Fibroblast of the aortic adventitia (primary cell): ENCODE measurements around the gene ZZZ3. TPM values are rescaled to one million over a fixed set of nuclear protein-coding genes. Genes with fewer than 3 reads are reported as not detected.
A peak's percentile ranks its signal among the peaks of the same experiment; 100 is the strongest.
"Not testable (repeated sequence)": the region's sequence is repeated elsewhere in the genome, so short reads cannot be mapped to it uniquely, and the experiment has no call there.

Experiments used
- DNase-seq: peaks from one replicate; pipeline ENCODE4 v3.0.0-alpha.2; 2010; ENCODE audit warnings: low read depth
- H3K4me3 ChIP-seq: 2 replicates; pipeline ENCODE4 v1.5.1; 2011; ENCODE audit warnings: low read depth, mild to moderate bottlenecking, control low read depth, low read length, moderate library complexity
- total RNA-seq: library from RNA; depleted of rRNA; stranded (reverse); fragments of >200 nt; gene quantifications from 2 replicates; pipeline ENCODE4 v1.2.3, GENCODE V29; 2012; ENCODE audit warnings: low replicate concordance
- TF ChIP-seq, protein P1 (sequence below): IDR thresholded peaks from 2 replicates; pipeline ENCODE4 v1.5.1; 2011; ENCODE audit warnings: mild to moderate bottlenecking, low read length, control low read depth, inconsistent platforms; ENCODE audit not compliant: insufficient read depth

ZZZ3 gene
- total RNA-seq, 1 donor = 72.4 TPM

DNA sequence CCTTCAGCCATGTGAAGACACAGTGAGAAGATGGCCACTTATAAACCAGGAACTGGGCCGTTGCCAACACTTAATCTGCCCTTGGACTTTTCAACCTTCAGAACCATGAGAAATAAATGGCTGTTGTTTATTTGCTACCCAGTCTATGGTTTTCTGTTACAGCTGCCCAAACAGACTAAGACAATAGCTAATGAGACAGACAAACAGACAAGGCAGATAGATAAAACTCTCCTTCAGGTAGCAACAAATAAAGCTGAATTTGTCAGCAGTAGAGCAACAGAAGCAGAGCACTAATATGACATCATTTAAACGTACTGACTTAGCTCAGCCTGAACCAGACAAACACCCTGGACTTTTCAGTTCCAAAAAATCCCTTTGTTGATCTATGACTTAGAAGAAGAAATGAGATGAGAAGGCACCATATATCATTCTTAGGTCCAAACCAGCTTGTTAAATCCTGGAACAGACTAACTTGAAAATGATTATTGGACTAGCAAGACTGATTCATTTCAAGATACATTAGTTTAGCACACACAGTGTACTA lies 27.0 kb downstream of the ZZZ3 start:
- DNase-seq = no peak
- TF ChIP-seq, protein P1, sequence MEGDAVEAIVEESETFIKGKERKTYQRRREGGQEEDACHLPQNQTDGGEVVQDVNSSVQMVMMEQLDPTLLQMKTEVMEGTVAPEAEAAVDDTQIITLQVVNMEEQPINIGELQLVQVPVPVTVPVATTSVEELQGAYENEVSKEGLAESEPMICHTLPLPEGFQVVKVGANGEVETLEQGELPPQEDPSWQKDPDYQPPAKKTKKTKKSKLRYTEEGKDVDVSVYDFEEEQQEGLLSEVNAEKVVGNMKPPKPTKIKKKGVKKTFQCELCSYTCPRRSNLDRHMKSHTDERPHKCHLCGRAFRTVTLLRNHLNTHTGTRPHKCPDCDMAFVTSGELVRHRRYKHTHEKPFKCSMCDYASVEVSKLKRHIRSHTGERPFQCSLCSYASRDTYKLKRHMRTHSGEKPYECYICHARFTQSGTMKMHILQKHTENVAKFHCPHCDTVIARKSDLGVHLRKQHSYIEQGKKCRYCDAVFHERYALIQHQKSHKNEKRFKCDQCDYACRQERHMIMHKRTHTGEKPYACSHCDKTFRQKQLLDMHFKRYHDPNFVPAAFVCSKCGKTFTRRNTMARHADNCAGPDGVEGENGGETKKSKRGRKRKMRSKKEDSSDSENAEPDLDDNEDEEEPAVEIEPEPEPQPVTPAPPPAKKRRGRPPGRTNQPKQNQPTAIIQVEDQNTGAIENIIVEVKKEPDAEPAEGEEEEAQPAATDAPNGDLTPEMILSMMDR = no peak
- H3K4me3 ChIP-seq = no peak overlapping the region

DNA sequence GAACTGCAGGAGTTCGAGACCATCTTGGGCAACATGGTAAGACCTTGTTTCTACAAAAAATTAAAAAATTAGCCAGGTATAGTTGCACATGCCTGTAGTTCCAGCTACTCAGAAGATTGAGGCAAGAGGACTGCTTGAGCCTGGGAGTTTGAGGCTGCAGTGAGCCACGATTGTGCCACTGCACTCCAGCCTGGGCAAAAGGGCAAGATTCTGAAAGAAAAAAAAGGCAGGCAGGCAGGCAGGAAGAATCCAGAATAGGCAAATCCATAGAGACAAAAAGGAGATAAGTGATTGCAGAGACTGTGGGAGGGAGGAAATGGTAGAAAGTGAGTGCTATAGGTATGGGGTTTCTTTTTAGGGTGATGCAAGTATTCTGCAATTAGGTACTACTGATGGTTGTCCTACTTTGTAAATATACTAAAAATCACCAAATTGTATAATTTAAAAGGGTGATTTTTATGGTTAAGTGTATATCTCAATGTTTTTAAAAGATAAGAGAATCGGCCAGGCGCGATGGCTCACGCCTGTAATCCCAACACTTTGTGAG lies 29.4 kb downstream of the ZZZ3 start:
- H3K4me3 ChIP-seq = no peak overlapping the region
- TF ChIP-seq, protein P1 = no peak
- no peak for DNase-seq

DNA sequence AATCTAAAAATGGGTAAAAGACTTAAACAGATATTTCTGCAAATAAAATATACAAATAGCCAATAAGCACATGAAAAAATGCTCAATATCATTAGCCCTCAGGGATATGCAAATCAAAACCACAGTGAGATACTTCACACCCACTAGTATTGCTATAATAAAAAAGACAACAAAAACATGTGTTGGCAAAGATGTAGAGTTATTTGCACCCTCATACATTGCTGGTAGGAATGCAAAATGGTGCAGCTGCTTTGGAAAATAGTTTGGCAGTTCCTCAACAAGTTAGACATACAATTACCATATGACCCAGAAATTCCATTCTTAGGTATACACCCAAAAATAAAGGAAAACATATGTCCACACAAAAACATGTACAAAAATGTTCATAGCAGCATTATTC lies 30.2 kb downstream of the ZZZ3 start:
- H3K4me3 ChIP-seq = no peak overlapping the region
- TF ChIP-seq, protein P1 = no peak
- peak; percentile 66 for DNase-seq

DNA sequence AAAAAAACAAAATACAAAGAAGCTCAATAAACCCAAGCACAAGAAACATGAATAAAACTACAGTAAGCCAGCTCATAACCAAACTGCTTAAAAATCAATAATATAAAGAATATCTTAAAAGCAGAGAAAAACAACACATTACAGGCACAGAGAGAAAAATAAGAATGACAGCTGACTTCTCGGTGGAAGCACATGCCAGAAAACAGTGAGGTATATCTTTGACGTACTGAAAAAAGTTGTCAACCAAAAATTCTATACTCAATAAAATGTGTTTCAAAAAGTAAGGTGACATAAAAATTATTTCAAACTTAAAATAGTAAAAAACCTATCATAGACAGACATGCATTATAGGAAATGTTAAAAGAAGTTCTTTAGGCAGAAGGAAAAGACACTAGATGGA lies 33.3 kb downstream of the ZZZ3 start:
- TF ChIP-seq, protein P1 = no peak

DNA sequence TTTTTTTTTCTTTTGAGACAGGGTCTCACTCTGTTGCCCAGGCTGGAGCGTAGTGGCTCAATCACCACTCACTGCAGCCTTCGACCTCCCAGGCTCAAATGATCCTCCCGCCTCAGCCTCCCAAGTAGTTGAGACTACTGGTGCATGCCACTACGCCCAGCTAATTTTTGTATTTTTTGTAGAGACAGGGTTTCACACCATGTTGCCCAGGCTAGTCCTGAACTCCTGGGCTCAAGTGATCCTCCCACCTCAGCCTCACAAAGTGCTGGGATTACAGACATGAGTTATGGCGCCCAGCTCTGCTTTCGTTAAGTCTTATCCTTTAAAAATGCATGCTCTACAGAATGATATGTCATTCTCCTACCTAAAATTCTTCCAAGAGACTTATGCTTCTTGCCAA lies 36.2 kb downstream of the ZZZ3 start:
- H3K4me3 ChIP-seq, DNase-seq: not testable (repeated sequence)

More for the DNA sequence above, 33.3 kb downstream of the ZZZ3 start:
- no peak for DNase-seq
- no peak overlapping the region for H3K4me3 ChIP-seq

DNA sequence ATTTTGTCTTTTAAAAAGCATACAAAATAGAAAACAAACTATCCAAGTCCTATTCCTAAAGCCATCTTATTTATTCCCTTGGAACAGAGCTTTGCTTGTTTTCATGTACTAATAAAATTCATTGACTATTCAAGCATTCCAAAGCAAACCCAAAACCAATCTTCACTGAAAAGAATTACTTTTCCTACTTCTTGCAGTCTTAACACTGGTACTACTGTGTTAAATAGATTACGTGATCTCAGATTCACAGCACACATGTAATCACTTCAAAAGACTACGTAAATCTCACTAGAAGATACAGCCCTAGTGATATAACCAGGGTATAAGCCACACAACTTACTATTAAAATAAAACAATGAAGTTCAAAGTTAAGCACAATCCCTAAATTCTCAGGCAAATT lies 39.0 kb downstream of the ZZZ3 start:
- TF ChIP-seq, protein P1 = no peak
- DNase-seq = no peak
- no peak overlapping the region for H3K4me3 ChIP-seq

DNA sequence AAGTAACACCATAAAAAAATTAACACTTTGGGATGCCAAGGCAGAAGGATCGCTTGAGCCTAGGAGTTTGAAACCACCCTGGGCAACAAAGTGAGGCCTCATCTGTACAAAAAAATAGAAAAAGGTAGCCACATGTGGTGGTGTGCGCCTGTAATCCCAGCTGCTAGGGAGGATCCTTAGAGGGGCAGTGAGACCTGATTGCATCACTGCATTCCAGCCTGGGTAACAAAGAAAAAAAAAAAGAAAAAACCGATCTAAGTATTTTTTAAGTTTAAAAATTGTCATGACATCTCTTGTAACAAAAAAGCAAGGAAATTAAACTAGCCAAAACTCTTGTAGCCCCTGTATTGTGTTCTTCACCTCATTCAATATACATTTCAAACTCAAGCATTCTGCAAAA lies 39.5 kb downstream of the ZZZ3 start:
- no peak overlapping the region for H3K4me3 ChIP-seq
- TF ChIP-seq, protein P1 = no peak
- no peak for DNase-seq
